OCI-LY1 (cell line): Measurements from ENCODE around the gene STEAP4.

ENCODE experiments used
- CTCF ChIP-seq: fragments of 200-600 bp; sonication (generic), shearing (Covaris generic); IDR thresholded peaks from 2 replicates; pipeline ENCODE4 v1.5.1; 2017; ENCODE audit warnings: mild to moderate bottlenecking, antibody characterized with exemption, low read length, moderate library complexity, mixed read lengths
- EZH2 ChIP-seq: fragments of 200-600 bp; sonication (generic), shearing (Covaris generic); IDR thresholded peaks from 2 replicates; pipeline ENCODE4 v1.8.0; 2017; ENCODE audit warnings: borderline replicate concordance, mixed run types, mild to moderate bottlenecking, antibody characterized with exemption, low read length, moderate library complexity, mixed read lengths

DNA sequence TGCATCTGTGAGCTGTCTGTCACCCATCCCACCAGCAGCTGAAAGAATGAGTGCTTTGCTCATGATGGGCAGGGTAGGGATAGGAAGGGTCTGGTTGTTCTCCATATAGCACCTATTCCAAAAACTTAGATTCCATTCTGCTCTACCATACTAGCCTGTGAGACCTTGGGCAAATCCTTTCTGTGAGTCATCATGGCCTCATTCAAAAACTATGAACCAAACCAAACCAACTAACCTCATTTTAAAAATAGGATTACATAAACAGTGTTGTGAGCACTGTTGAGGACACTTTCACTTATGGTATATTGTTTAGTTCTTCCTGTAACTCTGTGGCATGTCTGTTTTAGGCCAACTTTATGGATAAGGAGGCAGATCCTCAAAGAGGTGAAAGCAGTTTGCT, 30.9 kb upstream of the STEAP4 start:
- TF ChIP-seq EZH2 (no peak), CTCF (no peak)
